ENCODE measurements around the gene MACROH2A1. TPM values are rescaled to one million over a fixed set of nuclear protein-coding genes. Genes with fewer than 3 reads are reported as not detected.
A peak's percentile ranks its signal among the peaks of the same experiment; 100 is the strongest.

The MACROH2A1 gene
- total RNA-seq, 1 donor from 2014 or later: 123 TPM

DNA sequence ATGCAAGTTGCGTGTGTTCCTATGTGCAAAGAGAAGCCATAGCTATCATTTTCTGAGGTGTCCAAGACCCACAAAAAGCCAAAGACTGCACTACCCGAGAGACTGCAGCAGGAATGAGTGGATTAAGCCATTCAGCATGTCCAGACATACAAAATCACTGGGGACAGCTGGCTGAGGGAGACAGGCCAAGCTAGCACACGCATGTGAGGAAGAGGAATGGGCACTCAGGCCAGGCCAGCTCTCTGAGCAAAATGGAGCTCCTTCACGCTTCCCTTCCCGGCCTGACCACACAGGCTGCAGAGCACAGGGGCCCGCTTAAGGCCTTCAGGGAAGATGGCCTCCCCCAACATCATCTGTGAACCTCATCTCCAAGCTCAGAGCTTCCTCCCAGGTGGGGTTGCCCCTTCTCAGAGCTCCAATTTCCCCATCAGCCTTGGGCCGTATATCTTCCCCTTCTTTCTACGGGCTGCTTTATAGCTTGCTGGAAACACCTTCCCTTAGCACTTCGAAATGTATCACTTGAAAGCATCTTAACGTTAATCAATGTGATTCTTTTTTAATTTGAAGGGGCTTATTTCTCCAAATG lies 39.7 kb upstream of the MACROH2A1 start:
- no peaks in the 10 kb centered on the region for H3K9me3 Mint-ChIP-seq (ENCODE audit: unreplicated experiment)
- no peak for TF ChIP-seq CTCF (IDR thresholded peaks at IDR 0.05)
- no peaks in the 10 kb centered on the region for H3K4me1 Mint-ChIP-seq (ENCODE audit: unreplicated experiment)
- DNase-seq (ENCODE audit: extremely low spot score, unreplicated experiment): peak; percentile 66
- no peak overlapping the region for H3K4me3 Mint-ChIP-seq (ENCODE audit: unreplicated experiment)
- peaks cover 5% of the 10 kb centered on the region for H3K27me3 Mint-ChIP-seq (ENCODE audit: unreplicated experiment)
- H3K27ac Mint-ChIP-seq (ENCODE audit: unreplicated experiment): no peak overlapping the region
- no peaks in the 10 kb centered on the region for H3K36me3 Mint-ChIP-seq (ENCODE audit: unreplicated experiment)

DNA sequence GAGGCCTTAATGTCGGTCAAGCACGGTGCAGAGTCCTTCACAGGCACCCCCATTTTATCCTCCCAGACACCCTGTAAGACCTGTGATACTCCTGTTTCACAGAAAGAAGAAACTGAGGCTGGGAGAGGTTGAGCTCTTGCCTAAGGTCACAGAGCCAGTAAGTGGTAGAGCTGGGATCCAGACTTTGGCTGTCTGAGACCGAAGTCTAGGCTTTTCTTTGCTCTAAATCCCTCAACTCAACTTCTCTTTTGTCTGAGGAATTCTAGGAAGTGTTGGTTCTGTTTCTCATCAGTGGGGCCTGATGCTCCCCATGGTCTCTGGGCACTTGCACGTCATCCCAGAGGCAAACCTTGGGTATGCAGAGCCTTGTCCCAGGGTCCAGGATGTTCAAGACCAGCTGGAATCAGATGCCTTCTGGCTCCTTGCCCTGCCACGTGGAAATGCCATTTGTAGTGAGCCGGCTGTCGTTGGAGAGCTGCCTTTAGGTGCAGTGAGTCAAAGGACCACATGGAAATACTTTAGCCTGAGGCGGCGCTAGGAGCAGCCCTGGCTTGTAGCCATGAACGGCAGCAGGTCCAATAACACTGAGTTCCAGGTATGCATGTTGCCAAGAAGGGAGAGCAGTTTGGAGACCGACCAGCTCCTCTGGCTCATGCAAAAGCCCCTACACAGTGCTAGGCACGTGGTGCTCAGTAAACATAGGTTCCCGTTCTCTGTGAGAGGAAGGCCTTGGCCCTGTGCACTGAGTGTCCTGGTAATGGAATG lies 38.9 kb upstream of the MACROH2A1 start:
- H3K27me3 Mint-ChIP-seq (ENCODE audit: unreplicated experiment): peaks cover 7% of the 10 kb centered on the region
- no peak overlapping the region for H3K27ac Mint-ChIP-seq (ENCODE audit: unreplicated experiment)
- H3K9me3 Mint-ChIP-seq (ENCODE audit: unreplicated experiment): no peaks in the 10 kb centered on the region
- no peak overlapping the region for H3K4me3 Mint-ChIP-seq (ENCODE audit: unreplicated experiment)
- H3K4me1 Mint-ChIP-seq (ENCODE audit: unreplicated experiment): no peaks in the 10 kb centered on the region
- peak; percentile 65 for DNase-seq (ENCODE audit: extremely low spot score, unreplicated experiment)
- TF ChIP-seq CTCF (IDR thresholded peaks at IDR 0.05): no peak
- no peaks in the 10 kb centered on the region for H3K36me3 Mint-ChIP-seq (ENCODE audit: unreplicated experiment)

- H3K4me1 Mint-ChIP-seq (ENCODE audit: unreplicated experiment): no peaks in the 10 kb centered on the region
- peaks cover 7% of the 10 kb centered on the region for H3K27me3 Mint-ChIP-seq (ENCODE audit: unreplicated experiment)
- DNase-seq (ENCODE audit: extremely low spot score, unreplicated experiment): peak; percentile 59
Observed at GRCh38 chr5:135437422-135437795, 38.4 kb upstream of the MACROH2A1 start.

GRCh38 chr5:135436951-135437418 lies 38.0 kb upstream of the MACROH2A1 start:
- no peak for TF ChIP-seq CTCF (IDR thresholded peaks at IDR 0.05)
- Mint-ChIP-seq H3K4me1 (ENCODE audit: unreplicated experiment) (no peaks in the 10 kb centered on the region), H3K9me3 (ENCODE audit: unreplicated experiment) (no peaks in the 10 kb centered on the region), H3K27me3 (ENCODE audit: unreplicated experiment) (peaks cover 7% of the 10 kb centered on the region), H3K4me3 (ENCODE audit: unreplicated experiment) (no peak overlapping the region), H3K27ac (ENCODE audit: unreplicated experiment) (no peak overlapping the region), H3K36me3 (ENCODE audit: unreplicated experiment) (no peaks in the 10 kb centered on the region)
- peak; percentile 69 for DNase-seq (ENCODE audit: extremely low spot score, unreplicated experiment)

More at GRCh38 chr5:135437422-135437795, 38.4 kb upstream of the MACROH2A1 start:
- Mint-ChIP-seq H3K9me3 (ENCODE audit: unreplicated experiment) (no peaks in the 10 kb centered on the region), H3K36me3 (ENCODE audit: unreplicated experiment) (no peaks in the 10 kb centered on the region), H3K27ac (ENCODE audit: unreplicated experiment) (no peak overlapping the region), H3K4me3 (ENCODE audit: unreplicated experiment) (no peak overlapping the region)
- TF ChIP-seq CTCF (IDR thresholded peaks at IDR 0.05): no peak
